Muscle layer of colon (tissue), 2 donors: ENCODE measurements around the gene CHEK2.
A peak's percentile ranks its signal among the peaks of the same experiment; 100 is the strongest.
"Not testable (repeated sequence)": the region's sequence is repeated elsewhere in the genome, so short reads cannot be mapped to it uniquely, and the experiment has no call there.

Experiments
- H3K27ac ChIP-seq: one replicate; pipeline ENCODE4 v1.7.0; 2013; ENCODE audit warnings: low read depth, mild to moderate bottlenecking, low read length, moderate library complexity
- H3K27me3 ChIP-seq, 2 donors: one replicate each; pipeline ENCODE4 v1.7.0; 2013; ENCODE audit warnings: low read length in 2 of 2, mild to moderate bottlenecking in 2 of 2; ENCODE audit not compliant: insufficient read depth in 2 of 2, control insufficient read depth in 1 of 2
- H3K36me3 ChIP-seq: one replicate; pipeline ENCODE4 v1.7.0; 2013; ENCODE audit warnings: mild to moderate bottlenecking, low read length; ENCODE audit not compliant: insufficient read depth
- H3K4me1 ChIP-seq: one replicate; pipeline ENCODE4 v1.7.0; 2013; ENCODE audit warnings: mild to moderate bottlenecking, low read length; ENCODE audit not compliant: insufficient read depth
- H3K4me3 ChIP-seq, 2 donors: one replicate each; pipeline ENCODE4 v1.7.0; 2013; ENCODE audit warnings: low read length in 2 of 2, low read depth in 1 of 2, mild to moderate bottlenecking in 1 of 2, moderate library complexity in 1 of 2
- H3K9ac ChIP-seq: one replicate; pipeline ENCODE4 v1.7.0; 2013; ENCODE audit warnings: low read length
- H3K9me3 ChIP-seq: one replicate; pipeline ENCODE4 v1.7.0; 2013; ENCODE audit warnings: mild to moderate bottlenecking, low read length
- donor health status: abdominal sarcoma.
- donor health status: Adenocarcinoma of cecum.

CHEK2 gene

DNA sequence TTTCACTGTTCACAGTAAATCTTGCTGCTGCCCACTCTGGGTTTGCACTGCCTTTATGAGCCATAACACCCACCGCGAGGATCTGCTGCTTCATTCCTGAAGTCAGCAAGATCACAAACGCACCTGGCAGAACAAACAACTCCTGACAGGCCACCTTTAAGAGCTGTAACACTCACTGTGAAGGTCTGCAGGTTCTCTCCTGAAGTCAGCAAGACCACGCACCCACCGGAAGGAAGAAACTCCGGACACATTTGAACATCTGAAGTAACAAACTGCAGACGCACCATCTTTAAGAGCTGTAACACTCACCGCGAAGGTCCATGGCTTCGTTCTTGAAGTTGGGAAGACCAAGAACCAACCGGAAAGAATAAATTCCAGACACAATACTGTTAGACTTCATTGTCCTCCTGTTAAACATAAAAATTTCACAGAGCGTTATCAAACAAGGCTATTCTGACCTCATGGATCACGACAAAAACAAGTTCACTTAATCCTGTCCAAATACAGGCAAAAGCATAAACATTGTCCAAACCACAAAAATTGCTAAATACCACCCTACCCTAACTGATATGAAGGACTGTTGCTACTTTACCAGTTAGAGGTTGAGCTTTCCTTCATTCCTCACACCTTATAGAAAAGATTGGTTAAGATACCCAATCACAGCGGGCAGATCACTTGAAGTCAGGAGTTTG lies 27.9 kb upstream of the CHEK2 start:
- Histone ChIP-seq H3K9ac (no peak overlapping the region), H3K27ac (no peak overlapping the region), H3K4me3 (no peak overlapping the region), H3K9me3 (no peaks in the 10 kb centered on the region), H3K27me3 (no peaks in the 10 kb centered on the region), H3K36me3 (no peaks in the 10 kb centered on the region), H3K4me1 (peaks cover 10% of the 10 kb centered on the region)

- H3K4me3 ChIP-seq = no peak overlapping the region
- no peaks in the 10 kb centered on the region for H3K9me3 ChIP-seq
- H3K9ac ChIP-seq = no peak overlapping the region
- no peak overlapping the region for H3K27ac ChIP-seq
- peaks cover 5% of the 10 kb centered on the region for H3K4me1 ChIP-seq
- no peaks in the 10 kb centered on the region for H3K36me3 ChIP-seq
- no peaks in the 10 kb centered on the region for H3K27me3 ChIP-seq
Measured at GRCh38 chr22:28768701-28769393, 27.2 kb upstream of the CHEK2 start.

- Histone ChIP-seq H3K27me3 (no peaks in the 10 kb centered on the region), H3K27ac (no peak overlapping the region), H3K4me3 (no peak overlapping the region), H3K9me3 (no peaks in the 10 kb centered on the region), H3K9ac (no peak overlapping the region), H3K36me3 (no peaks in the 10 kb centered on the region), H3K4me1 (no peaks in the 10 kb centered on the region)
Measured at GRCh38 chr22:28766628-28767027, 25.0 kb upstream of the CHEK2 start.

GRCh38 chr22:28762000-28762399 lies 20.4 kb upstream of the CHEK2 start:
- H3K9me3 ChIP-seq, H3K9ac ChIP-seq, H3K36me3 ChIP-seq, H3K27me3 ChIP-seq, H3K27ac ChIP-seq, H3K4me1 ChIP-seq, H3K4me3 ChIP-seq: not testable (repeated sequence)

DNA sequence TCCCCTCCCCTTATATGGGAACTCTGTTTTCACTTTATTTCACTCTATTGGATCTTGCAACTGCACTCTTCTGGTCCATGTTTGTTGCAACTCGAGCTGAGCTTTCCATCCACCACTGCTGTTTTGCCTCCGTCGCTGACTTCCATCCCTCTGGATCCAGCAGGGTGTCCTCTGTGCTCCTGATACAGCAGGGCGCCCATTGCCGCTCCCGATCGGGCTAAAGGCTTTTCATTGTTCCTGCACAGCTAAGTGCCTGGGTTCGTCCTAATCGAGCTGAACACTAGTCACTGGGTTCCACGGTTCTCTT lies 19.8 kb upstream of the CHEK2 start:
- Histone ChIP-seq H3K9me3 (no peaks in the 10 kb centered on the region), H3K27me3 (no peaks in the 10 kb centered on the region), H3K9ac (no peak overlapping the region), H3K36me3 (peaks cover 6% of the 10 kb centered on the region), H3K4me1 (no peaks in the 10 kb centered on the region), H3K4me3 (no peak overlapping the region), H3K27ac (no peak overlapping the region)

- H3K36me3 ChIP-seq = peaks cover 6% of the 10 kb centered on the region
- H3K4me3 ChIP-seq = no peak overlapping the region
- H3K9ac ChIP-seq = no peak overlapping the region
- H3K27ac ChIP-seq = no peak overlapping the region
- no peaks in the 10 kb centered on the region for H3K4me1 ChIP-seq
- no peaks in the 10 kb centered on the region for H3K9me3 ChIP-seq
- no peaks in the 10 kb centered on the region for H3K27me3 ChIP-seq
Measured at GRCh38 chr22:28759861-28760560, 18.4 kb upstream of the CHEK2 start.

GRCh38 chr22:28754512-28754911 lies 12.9 kb upstream of the CHEK2 start:
- H3K27ac ChIP-seq, H3K27me3 ChIP-seq, H3K4me1 ChIP-seq, H3K9ac ChIP-seq, H3K4me3 ChIP-seq, H3K9me3 ChIP-seq: not testable (repeated sequence)
- peaks cover 12% of the 10 kb centered on the region for H3K36me3 ChIP-seq

DNA sequence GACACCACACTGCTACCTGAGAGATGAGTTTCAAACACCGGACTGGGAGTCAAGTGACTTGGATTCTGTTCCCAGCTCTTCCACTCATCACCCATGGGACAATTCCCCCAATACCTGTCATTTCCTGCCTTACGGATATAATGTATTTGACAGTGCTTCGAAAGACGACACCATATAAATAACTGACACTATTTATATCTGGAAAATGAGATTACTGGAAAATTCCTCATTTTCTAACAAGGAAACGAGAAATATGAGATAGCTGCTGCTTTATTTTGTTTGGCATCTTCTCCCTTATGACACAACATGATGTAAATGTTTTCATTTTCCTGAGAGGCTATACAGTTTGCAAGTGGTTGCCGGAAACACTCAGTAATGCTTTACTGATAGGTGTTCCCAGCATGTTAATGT lies 8.9 kb upstream of the CHEK2 start:
- Histone ChIP-seq H3K4me1 (no peaks in the 10 kb centered on the region), H3K27me3 (no peaks in the 10 kb centered on the region), H3K36me3 (peaks cover 11% of the 10 kb centered on the region), H3K9ac (no peak overlapping the region), H3K27ac (no peak overlapping the region), H3K4me3 (no peak overlapping the region), H3K9me3 (no peaks in the 10 kb centered on the region)

DNA sequence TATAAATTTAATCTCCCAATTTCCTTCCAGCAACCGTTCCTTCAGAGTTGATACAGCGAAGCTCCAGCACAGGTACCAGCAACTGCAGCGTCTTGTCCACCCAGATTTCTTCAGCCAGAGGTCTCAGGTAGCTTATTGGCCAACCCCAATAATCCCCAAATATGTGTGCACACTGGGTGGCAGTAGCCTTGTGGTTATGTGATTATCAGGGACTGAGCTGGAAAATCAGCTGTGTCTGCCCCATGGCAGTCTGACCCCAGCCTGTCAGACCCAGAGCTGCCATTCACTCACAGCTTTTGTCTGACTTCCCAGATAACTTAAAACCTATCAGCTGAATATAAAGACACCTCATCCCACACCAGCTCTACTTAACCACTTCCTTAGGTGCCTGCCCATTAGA lies 2.2 kb upstream of the CHEK2 start:
- H3K27me3 ChIP-seq = no peaks in the 10 kb centered on the region
- H3K36me3 ChIP-seq = peaks cover 19% of the 10 kb centered on the region
- no peak overlapping the region for H3K27ac ChIP-seq
- no peak overlapping the region for H3K4me3 ChIP-seq
- H3K4me1 ChIP-seq = peaks cover 16% of the 10 kb centered on the region
- no peaks in the 10 kb centered on the region for H3K9me3 ChIP-seq
- H3K9ac ChIP-seq = no peak overlapping the region

GRCh38 chr22:28742562-28742962 lies 942 bp upstream of the CHEK2 start:
- peak overlapping the region; percentile 93 for H3K9ac ChIP-seq
- no peaks in the 10 kb centered on the region for H3K9me3 ChIP-seq
- peak overlapping the region; percentile 99 for H3K27ac ChIP-seq
- no peaks in the 10 kb centered on the region for H3K27me3 ChIP-seq
- H3K36me3 ChIP-seq = peaks cover 19% of the 10 kb centered on the region
- peak overlapping the region; percentile 60 to 98 for H3K4me3 ChIP-seq
- H3K4me1 ChIP-seq = peaks cover 16% of the 10 kb centered on the region

- Histone ChIP-seq H3K27me3 (no peaks in the 10 kb centered on the region), H3K4me3 (peak overlapping the region; percentile 26 to 98), H3K4me1 (peaks cover 16% of the 10 kb centered on the region), H3K36me3 (peaks cover 19% of the 10 kb centered on the region), H3K27ac (no peak overlapping the region), H3K9me3 (no peaks in the 10 kb centered on the region), H3K9ac (no peak overlapping the region)
Measured at GRCh38 chr22:28741200-28741784, 328 bp downstream of the CHEK2 start.
